Pons (tissue), 1 donor: ENCODE data around the gene SF3B3.
A peak's percentile ranks its signal among the peaks of the same experiment; 100 is the strongest.

ENCODE experiments used
- DNase-seq: peaks from one replicate; pipeline ENCODE4 v3.0.0-alpha.2; 2016; ENCODE audit warnings: low spot score

Gene SF3B3

DNA sequence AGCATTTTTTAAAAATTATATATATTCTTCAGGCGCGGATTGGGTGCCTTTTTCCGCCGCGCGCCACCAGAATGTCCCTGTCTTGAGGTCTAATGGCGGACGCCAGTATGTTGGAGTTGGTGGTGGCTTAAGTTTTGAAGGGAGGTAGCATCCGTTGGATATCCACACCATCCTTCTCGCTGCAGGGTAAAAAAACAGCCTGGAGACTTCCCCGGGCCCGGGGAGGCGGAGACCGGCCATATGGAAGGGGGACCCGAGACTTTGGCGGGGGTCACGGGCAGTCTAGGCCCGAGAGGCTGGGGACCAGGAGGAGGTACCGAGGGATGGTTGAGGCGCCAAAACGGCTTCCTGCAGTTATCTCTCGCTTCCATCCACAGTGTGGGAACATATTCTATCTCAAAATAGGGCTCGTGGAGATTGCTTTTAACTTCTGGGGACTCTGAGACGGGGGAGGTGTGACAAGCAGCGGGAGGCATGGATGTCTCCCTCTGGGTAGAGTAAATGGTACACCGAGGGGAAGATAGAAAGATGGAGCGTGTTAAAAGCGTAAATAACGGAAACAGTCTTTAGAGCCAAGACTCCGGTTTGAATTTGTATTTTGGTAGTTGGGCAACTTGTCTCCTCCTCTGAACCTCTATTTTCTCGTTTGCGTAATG is at the start of gene SF3B3:
Gene SF3B3, plus strand, starts transcription at position 74 of the 656 bp plus-strand sequence. CDS start 2,841 bp downstream, outside the sequence.
- DNase-seq, result peak; percentile 77

DNA sequence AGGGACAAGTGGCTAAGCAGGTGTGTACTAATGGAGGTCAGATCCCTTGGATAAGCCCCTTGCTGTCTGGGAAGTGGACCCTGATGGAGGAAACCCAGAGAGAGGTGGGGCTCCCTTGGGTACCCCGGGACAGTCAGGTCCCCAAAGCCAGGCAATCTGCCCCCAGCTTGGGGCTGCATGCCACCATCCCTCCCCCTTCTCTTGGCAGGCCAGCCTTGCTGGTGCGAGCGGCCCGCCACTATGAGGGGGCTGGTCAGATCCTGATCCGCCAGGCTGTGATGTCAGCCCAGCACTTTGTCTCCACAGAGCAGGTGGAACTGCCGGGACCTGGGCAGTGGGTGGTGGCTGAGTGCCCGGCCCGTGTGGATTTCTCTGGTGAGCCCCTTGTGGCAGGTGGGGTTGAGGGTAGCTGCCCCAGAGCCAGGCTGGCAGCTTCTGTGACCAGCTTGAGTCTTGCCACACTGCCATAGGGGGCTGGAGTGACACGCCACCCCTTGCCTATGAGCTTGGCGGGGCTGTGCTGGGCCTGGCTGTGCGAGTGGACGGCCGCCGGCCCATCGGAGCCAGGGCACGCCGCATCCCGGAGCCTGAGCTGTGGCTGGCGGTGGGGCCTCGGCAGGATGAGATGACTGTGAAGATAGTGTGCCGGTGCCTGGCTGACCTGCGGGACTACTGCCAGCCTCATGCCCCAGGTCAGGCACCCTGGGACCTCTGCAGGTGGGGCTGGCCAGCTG is 49.1 kb upstream of the SF3B3 start:
- no peak for DNase-seq

DNA sequence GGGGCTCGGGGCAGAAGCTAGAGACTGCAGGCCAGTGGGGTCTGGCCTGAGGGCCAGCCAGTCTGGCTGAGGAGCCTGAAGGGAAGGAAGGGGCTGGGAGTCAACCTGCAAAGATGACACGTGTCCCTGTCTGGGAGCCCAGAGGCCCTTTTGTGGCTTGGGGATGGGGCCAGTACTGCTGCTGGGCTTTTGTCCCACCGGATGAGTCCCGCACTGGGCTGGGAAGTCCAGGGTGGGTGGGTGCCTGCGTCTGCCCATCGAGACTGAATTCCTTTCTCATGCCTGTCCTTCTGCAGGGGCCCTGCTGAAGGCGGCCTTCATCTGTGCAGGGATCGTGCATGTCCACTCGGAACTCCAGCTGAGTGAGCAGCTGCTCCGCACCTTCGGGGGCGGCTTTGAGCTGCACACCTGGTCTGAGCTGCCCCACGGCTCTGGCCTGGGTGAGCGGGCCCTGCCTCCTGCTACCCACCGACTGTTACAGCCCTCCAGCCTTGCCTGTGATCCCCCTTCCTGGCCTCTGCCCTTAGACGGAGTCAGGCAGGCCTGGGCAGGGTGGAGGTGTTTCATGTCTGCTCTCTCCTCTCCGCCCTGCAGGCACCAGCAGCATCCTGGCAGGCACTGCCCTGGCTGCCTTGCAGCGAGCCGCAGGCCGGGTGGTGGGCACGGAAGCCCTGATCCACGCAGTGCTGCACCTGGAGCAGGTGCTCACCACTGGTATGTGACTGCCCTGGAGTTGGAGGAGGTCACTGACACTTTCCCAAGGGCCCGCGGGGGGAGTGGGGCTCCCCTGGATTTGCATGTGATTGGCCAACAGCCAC is 48.4 kb upstream of the SF3B3 start:
- no peak for DNase-seq

DNA sequence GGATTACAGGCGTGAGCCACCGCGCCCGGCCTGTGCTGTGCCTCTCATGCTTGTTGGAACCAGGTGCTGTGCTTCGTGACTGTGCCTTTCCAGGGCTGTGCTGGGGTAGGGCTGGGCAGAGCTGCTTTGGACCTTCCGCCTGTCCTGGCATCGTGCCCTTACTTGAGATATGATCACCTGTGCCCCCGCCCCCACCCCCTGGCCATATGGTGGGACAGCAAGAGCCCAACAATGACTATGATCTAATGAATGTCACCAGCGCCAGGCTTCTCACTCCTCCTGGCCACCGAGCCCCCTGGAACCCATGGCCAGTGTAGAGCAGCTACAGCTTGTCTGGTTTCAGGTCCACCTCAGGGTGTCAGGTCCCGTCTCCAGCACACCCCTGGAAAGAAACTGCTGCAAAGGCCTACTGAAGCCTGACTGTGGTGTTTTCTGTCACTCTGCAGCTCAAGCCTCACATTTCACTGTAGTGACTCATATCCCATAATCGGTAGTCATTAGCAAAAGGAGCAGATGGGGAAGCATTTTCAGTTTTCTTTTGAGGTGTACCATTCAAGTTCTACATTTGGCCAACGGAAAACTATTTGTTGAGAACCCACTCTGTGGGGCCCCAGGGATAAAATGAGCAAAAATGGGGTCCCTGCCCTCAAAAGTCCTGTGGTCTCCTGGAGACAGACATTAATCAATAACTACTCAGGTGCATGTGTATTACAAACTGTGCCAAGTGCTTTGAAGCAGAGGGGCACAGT is 47.2 kb upstream of the SF3B3 start:
- DNase-seq, result peak; percentile 11

GRCh38 chr16:70478169-70478568 is 45.4 kb upstream of the SF3B3 start:
- no peak for DNase-seq

- DNase-seq, result no peak
Measured at GRCh38 chr16:70478912-70479341, 44.7 kb upstream of the SF3B3 start.

GRCh38 chr16:70480127-70481105 is 43.2 kb upstream of the SF3B3 start:
- DNase-seq, result no peak

DNA sequence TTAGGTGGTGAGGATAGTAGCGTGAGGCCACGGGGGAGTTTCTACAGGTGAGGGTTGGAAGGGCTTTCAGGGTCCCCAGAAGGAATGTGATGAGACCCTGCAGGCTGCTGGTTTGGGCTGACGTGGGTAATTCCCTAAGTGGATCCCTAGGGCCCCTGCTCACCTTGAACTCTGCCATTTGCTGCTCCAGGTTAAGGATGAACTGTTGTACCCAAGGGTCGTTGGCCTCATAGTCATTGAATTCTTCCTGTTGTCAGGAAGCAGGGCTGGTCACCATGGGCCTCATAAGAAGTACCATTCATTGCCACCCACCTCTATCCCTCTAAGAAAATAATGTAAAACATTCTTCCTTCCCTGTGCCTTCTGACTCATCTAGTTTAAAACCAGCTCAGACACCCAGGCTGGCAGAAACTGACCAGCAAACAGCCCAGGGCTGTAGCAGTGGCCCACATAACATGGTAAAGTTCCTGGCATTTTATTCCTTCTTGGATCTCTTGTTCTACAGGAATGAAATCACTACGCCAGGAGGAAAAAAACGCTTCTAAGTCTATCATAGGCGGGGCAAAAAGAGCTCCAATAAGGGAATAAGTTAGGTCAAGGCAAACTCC is 41.6 kb upstream of the SF3B3 start:
- DNase-seq, result no peak

DNA sequence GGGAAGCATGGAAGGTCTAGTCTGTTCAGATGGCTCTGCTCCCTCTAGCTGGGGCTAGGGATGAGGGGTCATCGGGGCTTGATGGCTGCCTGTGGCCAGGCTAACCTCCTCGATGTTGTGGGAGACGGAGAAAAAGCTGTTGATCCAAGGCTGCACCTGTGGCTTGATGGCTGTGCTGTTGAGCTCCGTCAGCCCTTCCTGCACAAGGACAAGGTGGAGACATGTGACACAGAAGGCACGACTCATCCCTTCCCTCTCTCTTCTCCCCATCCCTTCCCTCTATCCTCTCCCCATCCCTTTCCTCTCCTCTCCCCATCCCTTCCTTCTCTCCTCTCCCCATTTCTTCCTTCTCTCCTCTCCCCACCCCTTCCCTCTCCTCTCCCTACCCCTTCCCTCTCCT is 41.0 kb upstream of the SF3B3 start:
- DNase-seq, result no peak

- peak; percentile 6 for DNase-seq
Measured at GRCh38 chr16:70483426-70483825, 40.2 kb upstream of the SF3B3 start.

DNA sequence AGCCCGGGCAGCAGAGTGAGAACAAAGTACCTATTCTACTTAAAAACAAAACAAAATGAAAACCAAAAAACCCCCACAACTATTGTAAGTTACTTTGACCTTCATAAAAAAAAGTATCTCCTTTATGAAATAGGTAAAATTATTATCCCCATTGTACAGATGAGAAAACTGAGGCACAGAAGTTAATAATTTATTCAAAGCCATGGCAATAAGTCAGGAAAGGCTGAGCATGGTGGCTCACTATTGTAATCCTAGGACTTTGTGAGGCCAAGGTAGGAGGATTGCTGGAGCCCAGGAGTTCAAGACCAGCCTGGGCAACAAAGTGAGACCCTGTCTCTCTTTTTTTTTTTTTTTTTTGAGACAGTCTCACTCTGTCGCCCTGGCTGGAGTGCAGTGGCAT is 38.7 kb upstream of the SF3B3 start:
- no peak for DNase-seq

GRCh38 chr16:70490261-70490660 is 33.4 kb upstream of the SF3B3 start:
- no peak for DNase-seq

GRCh38 chr16:70493802-70494201 is 29.8 kb upstream of the SF3B3 start:
- DNase-seq, result no peak

GRCh38 chr16:70494202-70494770 is 29.3 kb upstream of the SF3B3 start:
- no peak for DNase-seq

DNA sequence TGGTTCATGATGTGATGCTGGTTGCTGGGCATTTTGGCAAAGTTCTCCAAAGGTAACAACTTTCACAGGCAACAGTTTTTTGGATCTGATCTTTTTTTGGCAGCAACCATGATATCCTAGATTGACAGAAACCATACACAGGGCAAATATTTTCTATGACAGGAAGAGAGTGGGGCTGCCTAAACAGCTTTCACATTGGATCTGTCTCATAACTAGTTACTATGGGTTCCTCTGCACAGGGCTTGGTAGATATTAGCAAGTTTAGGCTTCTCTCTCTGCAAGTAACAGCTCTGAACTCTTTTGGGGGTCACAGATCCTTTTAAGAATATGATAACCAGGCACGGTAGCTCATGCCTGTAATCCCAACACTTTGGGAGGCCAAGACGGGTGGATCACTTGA is 28.8 kb upstream of the SF3B3 start:
- DNase-seq, result no peak

DNA sequence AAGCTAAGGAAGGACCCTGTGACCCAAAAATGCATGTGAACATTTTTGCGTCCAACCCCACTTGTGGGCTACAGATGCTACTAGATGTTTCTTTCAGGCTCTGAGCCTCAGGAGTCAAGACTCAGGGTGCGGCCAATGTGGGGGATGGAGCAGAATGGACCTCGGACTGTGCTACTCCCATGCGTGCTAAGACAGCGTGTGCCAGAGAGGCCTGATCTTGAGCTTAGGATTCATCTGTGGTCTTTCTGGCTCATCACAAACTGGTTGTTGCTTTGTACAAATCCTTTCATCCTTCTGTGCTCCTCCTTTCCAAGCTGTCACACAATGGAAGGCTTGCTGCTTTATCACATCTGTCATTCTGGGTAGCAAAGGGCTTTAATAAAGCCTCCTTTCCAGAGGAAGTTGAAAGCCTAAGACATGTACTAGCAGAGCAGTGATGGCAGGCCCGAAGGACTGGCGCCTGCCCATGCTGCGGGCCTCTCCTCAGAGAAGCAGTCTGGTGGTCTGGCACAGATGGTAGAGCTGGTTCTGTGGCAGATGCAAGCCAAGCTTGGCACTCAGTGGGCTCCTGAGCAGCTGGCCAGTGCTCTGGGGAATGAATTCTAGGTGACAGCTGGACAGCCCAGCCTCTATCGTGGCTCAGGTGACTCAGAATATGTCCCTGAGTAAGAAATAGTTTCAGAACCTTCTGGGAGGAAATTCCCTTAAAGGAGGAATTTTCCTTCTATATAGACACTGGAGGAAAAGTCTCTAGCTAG is 28.0 kb upstream of the SF3B3 start:
- DNase-seq, result peak; percentile 4

DNA sequence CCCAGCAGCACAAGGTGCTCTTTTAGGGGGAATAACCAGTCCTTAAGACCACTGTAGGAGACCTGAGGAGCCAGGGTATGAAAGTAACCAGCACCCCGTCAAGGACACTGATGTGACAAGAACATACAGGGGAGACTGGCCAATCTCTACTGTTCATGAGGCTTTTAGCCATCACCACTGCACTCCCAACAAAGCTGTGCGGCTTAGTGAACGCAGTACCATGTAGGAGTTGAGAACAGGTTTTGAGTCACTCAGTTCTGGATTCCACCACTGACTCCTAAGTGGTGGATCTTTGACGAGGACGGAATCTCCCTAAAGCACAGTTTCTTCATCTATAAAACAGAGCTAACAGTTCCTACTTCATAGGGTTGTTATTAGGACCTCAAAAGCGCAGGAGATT is 27.1 kb upstream of the SF3B3 start:
- no peak for DNase-seq

DNA sequence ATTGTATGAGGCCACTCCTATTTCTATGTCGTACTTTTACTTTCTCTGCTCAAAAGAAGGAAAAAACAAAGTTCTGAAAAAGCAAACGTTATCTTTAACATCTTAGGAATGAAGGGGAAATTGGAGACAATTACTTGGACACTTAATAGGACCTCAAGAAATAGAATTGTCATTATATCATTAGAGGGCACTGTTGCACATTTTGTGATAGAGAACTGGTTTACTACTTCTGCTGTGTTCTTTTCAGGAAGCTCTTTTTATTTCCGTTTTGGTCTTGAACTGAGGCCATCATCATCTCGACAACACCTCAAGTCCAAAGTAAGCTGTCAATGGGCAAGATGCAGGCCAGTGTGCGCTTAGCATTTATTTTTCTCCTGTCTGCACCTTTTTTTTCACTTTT is 14.9 kb upstream of the SF3B3 start:
- DNase-seq, result no peak

- DNase-seq, result no peak
Measured at GRCh38 chr16:70510216-70510615, 13.4 kb upstream of the SF3B3 start.
